Measurements from ENCODE around the gene CNST.
"Not testable (repeated sequence)": the region's sequence is repeated elsewhere in the genome, so short reads cannot be mapped to it uniquely, and the experiment has no call there.

Gene CNST

DNA sequence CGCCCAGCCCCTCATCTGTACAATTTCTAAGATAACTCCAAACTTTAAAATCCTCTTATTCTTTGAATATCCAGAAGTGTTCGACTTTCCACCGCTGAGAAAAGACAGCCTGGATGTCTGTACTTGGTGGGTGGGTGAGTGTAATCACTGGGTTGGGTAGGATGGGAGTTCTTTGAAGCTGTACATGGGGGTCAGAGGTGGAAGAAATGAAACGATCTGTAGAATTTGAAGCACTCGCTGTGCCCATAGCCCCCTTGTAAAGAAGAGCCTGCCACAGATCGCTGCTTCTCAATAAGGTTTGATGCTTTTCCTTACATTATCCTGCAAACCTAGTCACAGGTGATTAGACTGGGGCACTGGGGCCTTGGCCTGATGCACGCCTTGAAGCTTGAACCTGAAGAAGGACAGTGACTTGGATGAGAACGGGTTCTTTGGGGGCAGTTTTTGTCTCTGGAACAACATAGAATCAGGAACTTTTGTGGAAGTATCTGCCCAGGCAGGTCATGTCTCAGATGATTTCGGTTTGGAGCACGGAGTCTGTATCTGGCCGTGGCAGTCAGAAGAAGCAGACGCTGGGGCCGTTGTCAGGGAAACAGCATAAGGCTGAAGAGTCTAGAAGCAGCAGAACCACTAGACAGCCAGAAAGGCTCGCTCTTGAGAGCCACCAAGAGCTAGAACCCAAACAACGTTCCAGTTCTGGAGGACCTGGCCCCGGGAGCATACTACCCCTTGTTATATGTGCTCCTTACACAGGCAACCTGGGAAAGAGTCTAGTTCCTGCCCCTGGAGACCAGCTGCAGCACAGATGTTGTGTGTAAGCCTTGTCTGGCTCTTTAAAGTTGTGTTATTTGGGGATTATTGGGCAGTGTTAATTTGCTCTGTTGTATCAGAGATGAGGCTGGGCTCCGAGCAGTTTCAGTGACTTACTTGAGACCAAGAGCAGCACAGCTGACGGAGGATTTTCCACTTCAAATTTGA, 112.8 kb downstream of the CNST start:
- no peak for DNase-seq

DNA sequence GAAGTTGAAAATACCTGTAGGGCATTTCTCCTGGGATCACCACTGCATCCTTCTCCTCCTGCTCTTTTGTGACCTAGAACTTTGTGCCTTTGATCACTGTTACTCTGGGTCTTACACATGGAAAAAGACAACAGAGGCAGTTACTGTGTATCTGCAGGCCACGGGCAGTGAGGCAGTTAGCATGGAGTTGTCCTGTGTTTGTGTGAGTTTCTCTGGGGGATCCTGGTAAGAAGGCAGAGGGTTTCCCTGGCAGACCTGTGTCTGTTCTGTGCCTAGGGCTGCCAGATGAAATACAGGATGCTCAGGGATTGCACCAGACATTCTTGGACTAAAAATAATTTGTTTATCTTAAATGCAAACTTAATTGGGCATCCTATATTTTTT, 113.5 kb downstream of the CNST start:
- DNase-seq: no peak

DNA sequence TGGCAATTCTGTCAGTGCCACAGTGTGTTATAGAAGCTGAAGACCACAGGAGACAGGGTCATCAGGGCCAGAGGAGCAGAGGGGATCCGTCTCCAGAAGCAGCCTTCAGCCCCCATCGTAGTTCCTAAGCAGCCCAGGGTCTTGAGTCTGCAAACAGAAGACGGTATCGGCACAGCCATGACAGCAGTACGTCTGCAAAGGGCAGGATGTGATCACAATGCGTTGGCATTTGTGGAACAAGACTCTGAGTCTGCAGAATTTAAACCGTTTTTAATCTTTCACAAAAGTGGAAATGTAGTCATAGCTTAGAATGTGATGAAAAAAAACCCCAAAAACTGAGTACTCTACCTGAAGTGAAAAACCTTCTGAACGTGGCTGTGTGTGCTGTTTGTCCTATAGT, 113.9 kb downstream of the CNST start:
- no peak for DNase-seq

DNA sequence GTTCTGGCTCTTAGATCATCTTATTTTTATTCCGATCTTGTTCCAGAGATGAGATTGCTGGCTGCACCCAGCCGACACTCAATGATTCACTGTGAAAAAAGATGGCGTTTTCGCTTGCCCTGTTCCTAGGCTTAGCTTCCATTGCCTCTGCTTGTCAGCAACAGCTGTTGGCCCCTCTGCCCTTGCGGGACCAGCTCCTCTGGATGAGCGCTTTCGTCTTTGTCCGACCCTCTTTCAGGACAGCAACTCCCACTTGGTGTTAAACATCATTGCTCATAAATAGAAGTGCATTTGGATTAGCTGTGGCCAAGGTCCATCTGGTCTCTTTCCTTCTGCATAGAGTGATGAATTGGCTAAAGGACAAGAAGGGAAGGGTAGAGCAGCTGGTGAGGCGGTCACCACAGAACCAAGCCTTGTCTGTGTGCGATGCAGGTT, 114.5 kb downstream of the CNST start:
- no peak for DNase-seq

DNA sequence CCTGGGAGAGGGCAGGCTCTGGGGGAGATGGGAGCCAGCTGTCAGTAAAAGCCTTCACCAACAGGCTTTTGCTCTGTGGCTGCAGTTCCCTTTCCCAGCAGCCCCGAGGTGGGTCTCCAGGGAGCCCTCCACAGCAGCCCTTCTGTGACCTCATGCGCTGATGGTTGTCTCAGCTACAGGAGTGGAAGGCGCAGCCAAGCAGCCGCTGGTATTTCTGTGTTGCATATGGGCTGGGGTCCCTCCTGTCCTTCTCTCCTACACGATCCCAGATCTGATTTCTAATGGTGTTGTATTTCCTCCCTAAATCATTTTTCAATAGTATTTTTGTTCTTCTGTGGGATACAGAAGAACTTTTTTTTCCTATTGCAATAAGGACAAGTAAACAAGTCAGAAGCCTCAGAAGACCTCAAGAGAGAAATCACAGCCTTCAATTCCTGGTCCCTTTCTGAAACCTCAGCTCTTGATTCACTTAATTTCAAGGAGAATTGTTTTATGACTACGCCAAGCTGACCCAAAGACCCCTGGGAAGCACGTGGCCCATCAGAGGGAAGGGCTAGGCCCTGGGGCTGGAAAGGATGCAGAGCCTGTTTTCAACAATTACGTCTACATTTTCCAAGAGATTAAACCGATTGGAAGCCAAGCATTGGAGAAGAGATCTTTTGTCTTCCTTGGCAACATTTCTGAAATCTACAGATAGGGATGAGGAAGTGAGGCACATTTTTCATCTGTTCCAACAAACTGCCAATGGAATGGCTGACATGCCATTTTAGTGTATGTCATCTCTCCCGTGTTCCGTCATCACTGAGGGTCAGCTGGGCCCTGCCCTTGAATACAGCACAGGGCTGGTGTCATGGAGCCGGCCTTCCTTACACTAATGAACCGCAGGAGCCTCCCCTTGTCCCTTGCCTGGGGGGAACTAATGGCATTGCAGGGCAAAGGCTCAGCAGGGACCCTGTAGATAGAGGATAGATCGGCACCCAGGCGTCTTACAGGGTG, 115.9 kb downstream of the CNST start:
- DNase-seq: no peak

DNA sequence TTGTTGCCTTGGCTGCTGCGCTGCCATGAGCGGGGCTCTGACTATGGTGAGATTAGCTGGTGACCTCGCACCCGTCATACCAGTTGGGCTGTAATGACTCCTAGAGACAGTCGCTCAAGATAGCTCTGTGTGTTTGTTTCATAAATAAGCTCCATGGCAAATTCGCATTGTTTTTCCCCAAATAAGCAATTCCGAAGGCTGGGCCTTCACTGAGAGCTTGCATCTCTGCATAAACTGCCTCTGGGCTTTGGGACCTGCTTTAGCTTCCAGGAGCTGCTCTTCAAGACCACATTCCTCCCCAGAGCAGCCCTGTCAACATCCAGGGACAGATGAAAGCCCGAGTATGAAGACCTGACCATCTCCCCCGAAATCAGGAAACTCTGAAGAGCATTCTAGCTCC, 117.3 kb downstream of the CNST start:
- no peak for DNase-seq

DNA sequence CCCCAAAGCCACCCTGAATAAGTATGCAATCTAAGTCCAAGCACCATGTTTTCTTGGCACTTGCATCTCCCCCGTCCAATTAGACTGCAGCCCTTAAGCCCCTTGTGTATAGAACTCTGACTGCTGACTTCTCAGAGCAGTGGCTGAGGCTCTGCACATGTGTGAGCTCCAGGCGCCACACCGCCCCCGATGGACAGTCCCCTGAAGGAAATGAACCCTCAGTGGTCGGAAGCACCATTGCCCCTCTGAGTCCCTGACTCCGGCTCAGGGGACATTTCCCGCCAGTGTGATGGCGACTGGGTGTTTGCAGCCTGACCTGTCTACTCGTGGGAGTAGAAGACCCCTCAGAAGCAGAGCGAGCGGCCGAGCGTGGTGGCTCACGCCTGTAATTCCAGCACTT, 120.7 kb downstream of the CNST start:
- no peak for DNase-seq

DNA sequence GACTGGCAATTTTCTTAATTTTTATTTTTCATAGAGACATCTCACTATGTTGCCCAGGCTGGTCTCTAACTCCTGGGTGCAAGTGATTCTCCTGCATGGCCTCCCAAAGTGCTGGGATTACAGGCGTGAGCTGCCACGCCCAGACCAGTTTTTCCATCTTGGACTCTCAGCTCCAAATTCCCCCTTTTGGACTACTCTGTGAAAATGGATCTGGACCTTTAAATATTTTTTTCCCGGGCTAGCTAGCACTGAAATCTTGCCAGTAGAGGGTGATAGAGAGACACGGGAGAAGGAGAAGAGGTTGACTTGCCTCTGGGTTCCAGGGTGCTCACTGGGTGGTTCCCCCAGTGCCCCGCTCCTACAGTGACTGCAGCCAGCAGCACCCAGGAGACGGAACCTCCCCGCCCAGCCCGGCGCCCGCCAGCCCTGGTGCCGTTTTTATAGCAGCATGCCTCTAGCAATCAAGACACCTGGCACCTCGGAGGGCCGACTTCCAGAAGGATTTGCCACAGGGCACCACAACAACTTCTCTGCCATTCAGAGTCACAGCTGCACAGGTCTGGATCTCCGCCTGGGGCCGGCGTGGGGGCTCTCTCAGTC, 123.3 kb downstream of the CNST start:
- DNase-seq: peak; percentile 40

DNA sequence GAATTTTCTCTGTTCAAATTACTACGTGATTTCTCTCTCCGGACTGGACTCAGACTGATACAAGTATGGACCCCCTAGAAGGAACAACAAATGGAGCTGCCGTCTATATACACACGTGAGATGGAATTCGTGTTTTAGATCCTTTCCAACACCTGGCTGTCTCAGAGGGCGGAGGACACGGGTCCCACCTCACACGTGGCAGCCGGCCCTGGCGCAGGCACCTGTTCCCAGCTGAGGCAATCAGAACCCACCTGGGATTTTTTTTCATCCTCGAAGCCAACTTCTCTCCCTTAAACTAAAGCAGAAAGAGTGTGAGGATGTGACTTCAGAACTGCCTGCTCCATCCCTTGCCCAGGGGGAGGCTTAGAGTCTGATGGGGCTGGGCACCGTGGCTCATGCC, 123.8 kb downstream of the CNST start:
- no peak for DNase-seq

DNA sequence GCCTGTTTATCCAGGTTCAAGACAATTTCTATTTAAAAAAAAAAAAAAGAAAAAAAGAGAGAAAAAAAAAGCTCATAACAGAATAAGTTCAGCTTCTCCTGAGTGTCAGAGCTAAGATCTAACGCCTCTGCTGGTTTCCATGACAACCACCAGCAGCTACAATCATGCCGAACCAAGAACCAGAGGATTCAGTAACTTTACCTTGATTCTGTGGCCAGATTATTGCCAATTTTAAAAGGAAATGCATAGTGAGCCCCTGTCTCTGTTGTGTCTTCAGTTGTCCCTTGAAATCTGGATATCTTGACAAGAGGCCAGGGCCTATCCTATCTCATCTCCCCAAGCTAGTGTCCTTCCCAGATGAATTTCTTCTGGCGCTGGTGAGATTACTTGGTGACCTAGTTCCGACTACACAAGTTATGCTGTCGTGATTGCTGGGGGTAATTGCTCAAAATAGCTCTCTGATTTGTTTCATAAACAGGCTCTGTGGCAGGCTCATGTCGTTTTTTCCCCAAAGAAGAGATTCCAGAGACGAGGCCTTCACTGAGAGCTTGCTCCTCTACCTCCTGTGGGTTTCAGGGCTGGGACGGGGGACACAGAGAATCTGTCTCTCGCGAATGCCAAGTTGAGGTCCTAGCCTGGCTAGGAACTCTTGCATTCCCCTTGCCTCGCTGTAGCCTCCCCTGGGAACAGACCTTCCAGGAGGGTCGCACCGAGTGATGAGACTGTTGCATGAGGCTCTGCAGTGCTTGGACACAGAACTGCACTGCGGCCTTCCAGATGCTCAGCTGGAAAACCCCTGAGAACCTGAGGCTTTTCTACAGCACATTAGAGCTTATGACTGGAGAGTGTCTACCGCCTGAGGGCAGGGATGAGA, 125.6 kb downstream of the CNST start:
- DNase-seq: no peak

DNA sequence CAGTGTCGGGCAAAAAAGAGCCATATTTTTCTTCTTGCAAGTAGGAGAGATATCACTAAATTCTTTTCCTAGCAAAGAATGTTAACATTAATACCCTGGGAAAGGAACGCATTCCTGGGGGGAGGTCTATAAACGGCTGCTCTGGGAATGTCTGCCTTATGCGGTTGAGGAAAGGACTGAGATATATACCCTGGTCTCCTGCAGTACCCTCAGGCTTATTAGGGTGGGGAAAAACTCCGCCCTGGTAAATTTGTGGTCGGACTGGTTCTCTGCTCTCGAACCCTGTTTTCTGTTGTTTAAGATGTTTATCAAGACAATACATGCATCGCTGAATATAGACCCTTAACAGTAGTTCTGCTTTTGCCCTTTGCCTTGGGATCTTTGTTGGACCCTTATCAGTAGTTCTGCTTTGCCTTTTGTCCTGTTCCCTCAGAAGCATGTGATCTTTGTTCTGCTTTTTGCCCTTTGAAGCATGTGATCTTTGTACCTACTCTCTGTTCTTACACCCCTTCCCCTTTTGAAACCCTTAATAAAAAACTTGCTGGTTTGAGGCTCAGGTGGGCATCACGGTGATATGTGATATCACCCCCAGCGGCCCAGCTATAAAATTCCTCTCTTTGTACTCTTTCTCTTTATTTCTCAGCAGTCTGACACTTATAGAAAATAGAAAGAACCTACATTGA, 128.1 kb downstream of the CNST start:
- not testable (repeated sequence) for DNase-seq

DNA sequence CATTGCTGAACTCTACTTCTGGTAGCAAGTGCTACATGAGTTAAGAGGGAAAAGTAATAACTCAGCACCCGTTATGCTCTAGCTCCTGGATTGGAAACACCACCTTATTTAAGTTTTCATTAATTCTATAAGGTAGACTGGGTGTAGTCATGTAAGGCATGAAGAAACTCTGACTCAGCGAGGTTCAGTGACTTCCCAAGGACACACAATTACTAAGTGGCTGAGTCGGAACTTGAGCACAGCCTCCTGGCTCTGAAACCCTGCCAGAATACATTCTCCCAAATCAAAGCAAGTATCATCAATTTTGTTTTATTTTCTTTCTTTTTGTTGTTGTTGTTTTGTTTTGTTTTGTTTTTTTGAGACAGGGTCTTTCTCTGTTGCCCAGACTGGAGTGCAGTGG, 128.9 kb downstream of the CNST start:
- no peak for DNase-seq

DNA sequence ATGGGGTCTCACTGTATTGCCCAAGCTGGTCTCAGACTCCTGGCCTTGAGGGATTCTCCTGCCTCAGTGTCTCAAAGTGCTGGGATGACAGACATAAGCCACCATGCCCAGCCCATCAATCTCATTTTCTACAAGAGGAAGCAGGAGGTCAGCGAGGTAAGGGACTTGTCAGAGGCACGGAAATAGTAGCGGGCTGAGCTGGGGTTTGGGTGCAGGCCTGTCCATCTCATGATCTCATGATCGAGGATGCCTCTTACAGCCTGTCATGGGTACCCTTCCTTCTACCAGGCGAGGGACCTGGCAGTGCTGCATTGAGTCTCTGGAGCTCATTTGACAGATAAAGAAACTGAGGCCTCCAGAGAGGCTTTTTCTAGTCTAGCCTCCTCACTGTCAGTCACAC, 129.4 kb downstream of the CNST start:
- DNase-seq: no peak

DNA sequence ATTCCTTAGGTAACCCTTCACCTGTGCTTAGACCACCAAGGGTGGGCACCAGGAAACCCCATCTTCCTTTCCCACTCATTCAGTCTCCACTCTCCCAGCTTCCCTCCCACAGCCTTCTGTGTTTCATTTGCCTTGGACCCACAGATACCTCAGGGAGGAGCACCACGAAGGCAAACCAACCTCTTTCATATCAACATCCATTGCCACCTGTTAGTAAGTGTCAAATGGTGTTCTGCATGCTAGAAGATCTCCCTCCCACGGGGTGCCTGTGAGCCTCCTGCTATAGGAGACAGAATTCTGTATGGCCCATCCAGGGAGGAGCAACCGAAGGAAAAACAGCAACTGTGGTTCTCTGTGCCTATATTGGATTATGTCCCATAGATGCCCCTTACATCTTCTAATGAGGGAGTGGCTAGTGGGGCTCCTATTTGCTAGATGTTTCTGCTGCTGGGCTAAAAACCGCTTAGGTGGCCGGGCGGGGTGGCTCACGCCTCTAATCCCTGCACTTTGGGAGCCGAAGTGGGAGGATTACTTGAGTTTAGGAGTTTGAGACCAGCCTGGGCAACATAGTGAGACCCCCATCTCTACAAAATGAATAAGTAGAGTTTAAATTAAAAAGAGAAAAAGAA, 132.3 kb downstream of the CNST start:
- DNase-seq: no peak

DNA sequence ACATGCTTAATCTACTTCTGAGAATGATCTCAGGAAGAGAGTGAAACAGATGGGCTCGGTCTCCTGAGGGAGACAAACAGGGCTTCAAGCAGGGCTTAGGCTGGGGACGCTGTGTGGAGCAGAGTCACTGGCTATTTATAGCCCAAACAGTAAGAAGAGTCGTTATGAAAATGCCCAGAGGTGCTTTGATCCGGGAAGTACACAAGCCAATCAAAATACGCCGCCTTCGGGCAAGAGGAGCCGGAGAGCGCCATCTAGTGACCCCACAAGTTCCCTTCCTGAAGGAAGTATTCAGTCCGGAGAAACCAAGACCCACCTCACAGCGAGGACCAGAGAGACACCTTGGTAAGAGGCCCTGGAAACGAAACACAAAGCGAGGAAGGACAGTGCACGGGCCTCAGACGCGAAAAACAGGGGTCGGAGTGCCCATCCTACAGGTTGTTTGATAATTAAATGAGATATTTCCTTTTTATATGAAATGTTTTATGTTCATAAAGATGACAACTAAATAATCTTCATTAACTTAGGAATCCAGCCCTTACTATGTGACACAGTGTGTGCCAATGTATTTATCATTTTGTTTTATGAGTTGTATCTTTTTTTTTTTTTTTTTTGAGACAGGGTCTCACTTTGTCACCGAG, 133.0 kb downstream of the CNST start:
- peak; percentile 82 for DNase-seq

DNA sequence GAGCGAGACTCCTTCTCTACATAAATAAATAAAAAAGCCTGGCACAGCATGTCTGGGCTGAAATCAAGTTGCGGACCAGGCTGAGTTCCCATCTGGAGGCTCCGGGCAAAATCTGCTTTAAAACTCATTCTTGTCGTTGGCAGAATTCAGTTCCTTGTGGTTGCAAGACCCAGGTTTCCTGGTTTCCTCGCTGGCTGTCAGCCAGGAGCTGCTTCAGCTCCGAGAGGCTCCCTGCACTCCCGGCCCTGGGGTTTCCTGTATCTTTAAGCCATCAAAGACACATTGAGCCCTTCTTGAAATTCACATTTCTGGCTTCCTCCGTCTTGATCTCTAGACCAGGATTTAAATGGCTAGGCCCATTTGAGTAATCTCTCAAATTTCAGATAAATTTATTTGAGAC, 137.3 kb downstream of the CNST start:
- no peak for DNase-seq

DNA sequence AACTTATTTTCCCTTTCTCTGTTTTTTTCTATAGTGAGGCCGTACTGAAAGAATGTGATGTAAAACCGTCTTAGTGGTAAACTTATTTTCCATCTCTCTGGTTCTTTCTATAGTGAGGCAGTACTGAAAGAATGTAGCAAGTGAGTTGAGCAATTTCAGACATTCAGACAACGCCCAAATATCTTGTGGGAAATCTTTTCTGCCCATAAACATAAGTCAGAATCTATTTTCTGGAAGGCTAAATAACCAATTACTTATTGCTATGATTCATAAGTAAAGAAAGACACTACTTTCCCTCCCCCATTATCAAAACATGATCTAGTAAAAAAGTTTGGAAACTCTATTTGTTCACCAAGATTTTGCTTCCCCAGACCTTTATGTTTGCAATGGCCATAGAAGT, 139.1 kb downstream of the CNST start:
- no peak for DNase-seq

DNA sequence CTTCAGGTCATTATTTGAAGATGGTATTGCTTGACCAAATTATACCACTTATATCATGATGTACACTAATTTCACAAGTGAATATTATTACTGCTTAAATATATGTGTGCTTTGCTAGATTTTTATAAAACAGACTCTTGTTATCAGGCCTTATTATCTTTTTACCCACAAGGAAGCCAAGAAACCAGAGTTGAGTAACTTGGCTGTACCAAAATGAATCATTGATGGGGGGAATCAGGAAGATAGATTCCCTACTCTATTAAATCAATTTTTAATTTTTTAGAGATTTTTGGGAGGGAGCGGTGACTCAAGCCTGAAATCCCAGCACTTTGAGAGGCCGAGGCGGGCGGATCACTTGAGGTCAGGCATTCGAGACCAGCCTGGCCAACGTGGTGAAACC, 141.9 kb downstream of the CNST start:
- no peak for DNase-seq

DNA sequence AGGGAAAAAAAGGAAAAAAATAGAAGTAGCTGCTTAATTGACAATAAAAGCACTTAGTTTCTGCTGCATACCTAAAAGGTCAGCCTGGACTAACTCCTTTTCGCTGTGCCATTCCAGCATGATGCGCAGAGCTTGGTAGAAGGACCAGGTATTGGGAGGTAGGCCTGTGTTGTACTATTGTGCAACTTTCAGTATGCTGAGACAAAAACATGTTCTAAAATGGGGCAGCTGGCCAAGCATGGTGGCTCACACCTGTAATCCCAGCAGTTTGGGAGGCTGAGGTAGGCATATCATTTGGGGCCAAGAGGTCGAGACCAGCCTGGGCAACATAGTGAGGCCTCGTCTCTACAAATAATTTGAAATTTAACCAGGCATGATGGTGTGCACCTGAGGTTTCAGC, 142.9 kb downstream of the CNST start:
- no peak for DNase-seq

DNA sequence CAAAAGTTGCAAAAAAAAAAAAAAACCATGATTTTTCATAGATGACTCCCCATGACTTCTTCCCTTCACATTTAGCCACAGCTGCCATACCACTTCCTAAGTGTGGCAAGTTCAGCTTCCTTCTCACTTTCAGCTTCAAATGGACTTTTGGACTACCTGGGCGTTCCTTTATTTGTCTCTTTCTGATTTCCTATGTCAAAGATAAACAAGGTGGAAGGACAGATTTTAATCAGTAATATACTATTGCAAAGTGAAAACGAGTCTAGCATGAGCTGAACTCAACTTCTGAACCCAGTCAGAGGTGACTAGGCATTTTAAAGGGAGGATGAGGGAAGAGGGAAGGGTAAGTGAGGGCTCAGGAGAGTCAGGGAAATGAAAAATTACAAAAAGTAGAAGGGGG, 143.6 kb downstream of the CNST start:
- no peak for DNase-seq
